Hepatocyte (in vitro differentiated cells): ENCODE data around the gene PDE11A.

Experiments
- EZH2 ChIP-seq: fragments of 200-600 bp; sonication (generic); IDR thresholded peaks from 2 replicates; pipeline ENCODE4 v1.6.1; 2016; ENCODE audit warnings: antibody characterized with exemption, mild to moderate bottlenecking, borderline replicate concordance
- EZH2phosphoT487 ChIP-seq: fragments of 200-600 bp; sonication (generic); IDR thresholded peaks from one replicate; pipeline ENCODE4 v1.6.1; 2018; ENCODE audit warnings: antibody characterized with exemption, mild to moderate bottlenecking, low read depth, moderate library complexity; ENCODE audit not compliant: unreplicated experiment, severe bottlenecking
- TF ChIP-seq, protein P1 (sequence below): fragments of 200-600 bp; sonication (generic); IDR thresholded peaks from 2 replicates; pipeline ENCODE4 v1.5.1; 2016; ENCODE audit warnings: antibody characterized with exemption, mild to moderate bottlenecking; ENCODE audit not compliant: poor library complexity

DNA sequence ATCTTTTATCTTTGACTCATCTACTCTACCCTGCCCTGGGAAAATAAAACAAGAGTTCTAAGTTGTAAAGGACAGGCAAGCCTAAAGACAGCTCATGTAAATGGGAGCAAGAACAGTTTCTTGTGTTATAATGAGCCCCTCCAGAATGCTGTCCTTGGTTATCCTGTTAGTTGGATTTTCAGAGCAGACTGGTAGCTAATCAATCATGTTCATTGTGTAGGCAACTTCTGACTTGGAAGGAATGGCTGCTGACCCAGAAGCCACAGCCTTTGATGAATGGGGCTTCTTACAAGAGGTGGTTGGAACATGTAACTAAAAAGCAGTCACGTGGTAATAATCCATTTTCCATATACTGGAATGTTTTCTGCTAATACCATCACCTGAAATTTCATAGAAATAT is 425.8 kb downstream of the PDE11A start:
- TF ChIP-seq, protein P1, sequence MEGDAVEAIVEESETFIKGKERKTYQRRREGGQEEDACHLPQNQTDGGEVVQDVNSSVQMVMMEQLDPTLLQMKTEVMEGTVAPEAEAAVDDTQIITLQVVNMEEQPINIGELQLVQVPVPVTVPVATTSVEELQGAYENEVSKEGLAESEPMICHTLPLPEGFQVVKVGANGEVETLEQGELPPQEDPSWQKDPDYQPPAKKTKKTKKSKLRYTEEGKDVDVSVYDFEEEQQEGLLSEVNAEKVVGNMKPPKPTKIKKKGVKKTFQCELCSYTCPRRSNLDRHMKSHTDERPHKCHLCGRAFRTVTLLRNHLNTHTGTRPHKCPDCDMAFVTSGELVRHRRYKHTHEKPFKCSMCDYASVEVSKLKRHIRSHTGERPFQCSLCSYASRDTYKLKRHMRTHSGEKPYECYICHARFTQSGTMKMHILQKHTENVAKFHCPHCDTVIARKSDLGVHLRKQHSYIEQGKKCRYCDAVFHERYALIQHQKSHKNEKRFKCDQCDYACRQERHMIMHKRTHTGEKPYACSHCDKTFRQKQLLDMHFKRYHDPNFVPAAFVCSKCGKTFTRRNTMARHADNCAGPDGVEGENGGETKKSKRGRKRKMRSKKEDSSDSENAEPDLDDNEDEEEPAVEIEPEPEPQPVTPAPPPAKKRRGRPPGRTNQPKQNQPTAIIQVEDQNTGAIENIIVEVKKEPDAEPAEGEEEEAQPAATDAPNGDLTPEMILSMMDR: no peak
- no peak for TF ChIP-seq EZH2
- TF ChIP-seq EZH2phosphoT487: no peak
